HL-60/S4 (cell line): Measurements from ENCODE around the gene HUS1B.

Source experiments
- in situ Hi-C: fragments of 300-500 bp; cut with MboI; formaldehyde crosslinking; loops from 2 replicates; pipeline ENCODE4 v1.14.3; 2022; ENCODE audit warnings: low sequenced_read_pairs

Gene HUS1B

GRCh38 chr6:624979-625378 lies 31.9 kb downstream of the HUS1B start:
- in situ Hi-C loops: no loop called here

- in situ Hi-C loops: no loop called here
Measured at GRCh38 chr6:622462-622861, 34.4 kb downstream of the HUS1B start.

- in situ Hi-C loops: no loop called here
Measured at GRCh38 chr6:621931-622330, 35.0 kb downstream of the HUS1B start.

- in situ Hi-C loops: no loop called here
Measured at GRCh38 chr6:620950-621349, 36.0 kb downstream of the HUS1B start.

DNA sequence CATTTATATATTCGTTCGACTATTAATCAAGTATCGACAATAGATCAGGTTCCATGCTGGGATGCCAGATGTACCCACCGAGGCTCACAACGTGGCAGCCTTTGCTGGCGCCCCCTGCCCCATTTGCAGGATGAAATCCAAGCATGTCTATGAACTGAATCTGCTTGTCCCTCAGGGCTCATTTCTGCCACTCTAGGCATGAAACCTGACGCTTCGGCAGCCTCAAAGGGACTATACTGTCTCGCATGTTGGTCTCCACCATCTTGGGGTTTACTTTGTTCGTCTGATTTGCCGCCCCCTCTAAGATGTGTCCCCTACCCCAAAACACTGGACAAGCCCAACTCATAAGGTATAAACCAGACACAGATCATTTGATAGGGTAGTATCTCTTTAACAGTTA lies 36.7 kb downstream of the HUS1B start:
- in situ Hi-C loops: no loop called here

DNA sequence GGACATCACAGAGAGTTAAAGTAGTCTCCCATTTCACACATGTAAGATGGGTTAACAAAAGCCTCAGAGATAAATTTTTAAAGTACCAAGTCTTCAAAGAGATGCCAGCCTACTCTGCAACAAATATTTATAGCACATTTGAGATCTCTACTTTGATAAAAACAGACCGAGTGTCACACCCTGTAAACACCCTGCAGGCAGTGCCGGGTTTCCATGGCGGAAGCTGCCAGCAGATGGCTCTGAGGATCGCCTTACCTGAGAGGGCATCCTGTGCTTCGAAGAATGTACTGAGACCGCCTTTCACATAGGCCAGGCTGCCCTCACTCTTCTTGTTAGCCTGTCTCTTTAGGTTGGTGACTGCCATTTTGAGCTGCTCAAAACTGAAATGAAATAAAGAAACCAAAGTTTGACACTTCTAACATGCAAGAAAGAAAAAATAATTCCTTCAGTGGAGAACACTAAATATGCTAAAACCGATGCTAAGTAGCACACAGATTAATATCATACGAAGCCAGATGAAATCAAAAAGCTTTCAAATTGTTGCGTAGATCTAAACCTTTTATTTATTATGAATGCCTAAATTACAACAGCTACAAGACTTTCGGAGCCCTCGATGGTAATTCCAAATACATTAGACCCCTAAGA lies 39.3 kb downstream of the HUS1B start:
- in situ Hi-C loops: no loop called here

DNA sequence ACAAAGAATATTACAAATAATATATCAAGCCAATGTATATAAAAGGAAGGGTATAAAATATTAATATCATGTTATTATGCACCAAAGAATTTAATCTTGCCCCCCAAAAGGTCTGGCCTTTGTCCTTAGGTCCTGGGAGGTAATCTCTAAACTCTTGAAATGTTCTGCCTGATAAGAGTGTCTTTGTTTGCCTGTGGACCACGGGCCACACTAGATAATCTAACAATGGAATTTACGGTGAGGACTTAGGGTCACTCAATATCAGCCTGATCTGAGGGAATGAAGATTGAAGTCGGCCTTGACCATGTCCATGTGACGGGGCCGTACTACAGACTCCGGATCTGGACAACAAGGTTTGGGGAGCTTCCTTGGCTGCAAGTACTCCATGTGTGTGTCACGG lies 42.9 kb downstream of the HUS1B start:
- in situ Hi-C loops: no loop called here

DNA sequence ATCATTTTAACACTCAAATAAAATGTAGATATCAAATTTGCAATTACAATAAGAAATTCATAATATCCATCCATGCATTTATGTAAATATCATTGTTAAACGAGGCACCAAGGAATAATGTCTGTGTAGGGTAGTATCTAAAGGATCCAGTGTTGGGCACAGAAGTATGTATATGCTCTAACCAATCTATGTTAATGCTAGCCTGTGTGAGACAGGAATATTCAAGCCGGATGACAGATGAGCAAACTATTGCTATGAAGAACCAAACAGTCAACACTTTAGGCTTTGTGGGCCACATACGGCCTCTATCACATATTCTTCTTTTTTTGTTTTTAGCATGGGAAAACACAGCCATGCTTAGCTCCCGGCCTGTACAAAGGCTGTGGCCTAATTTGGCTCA lies 45.0 kb downstream of the HUS1B start:
- in situ Hi-C loops: no loop called here

- in situ Hi-C loops: no loop called here
Measured at GRCh38 chr6:610882-611281, 46.0 kb downstream of the HUS1B start.

DNA sequence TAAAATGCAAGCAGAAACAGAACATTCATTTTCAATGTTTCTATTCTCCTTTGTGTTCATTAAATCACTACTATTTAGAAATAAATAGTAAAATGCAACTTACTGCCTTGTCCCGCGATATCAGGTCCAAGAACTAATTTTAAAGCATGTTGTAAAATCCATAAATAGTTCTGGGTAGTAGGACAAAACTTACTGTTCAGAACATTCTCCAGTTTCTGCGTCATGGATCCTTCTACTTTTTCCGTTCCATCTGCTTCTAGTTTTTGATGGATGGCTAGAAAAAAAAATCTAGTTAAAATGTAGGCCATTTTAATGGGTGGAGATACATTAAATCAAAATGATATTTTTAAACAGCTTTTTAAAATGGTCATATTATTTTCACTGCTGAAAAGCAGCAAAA lies 47.0 kb downstream of the HUS1B start:
- in situ Hi-C loops: no loop called here

GRCh38 chr6:606829-607379 lies 50.0 kb downstream of the HUS1B start:
- in situ Hi-C loops: no loop called here
